GM18909 (cell line): ENCODE data around the gene LRWD1.
A peak's percentile ranks its signal among the peaks of the same experiment; 100 is the strongest.
"Not testable (repeated sequence)": the region's sequence is repeated elsewhere in the genome, so short reads cannot be mapped to it uniquely, and the experiment has no call there.

Experiments
- ATAC-seq: cut with Tn5 transposase; IDR thresholded peaks from one replicate; pipeline ENCODE4 v1.9.1; 2021; ENCODE audit warnings: mild to moderate bottlenecking; ENCODE audit not compliant: unreplicated experiment, poor library complexity

The LRWD1 gene

DNA sequence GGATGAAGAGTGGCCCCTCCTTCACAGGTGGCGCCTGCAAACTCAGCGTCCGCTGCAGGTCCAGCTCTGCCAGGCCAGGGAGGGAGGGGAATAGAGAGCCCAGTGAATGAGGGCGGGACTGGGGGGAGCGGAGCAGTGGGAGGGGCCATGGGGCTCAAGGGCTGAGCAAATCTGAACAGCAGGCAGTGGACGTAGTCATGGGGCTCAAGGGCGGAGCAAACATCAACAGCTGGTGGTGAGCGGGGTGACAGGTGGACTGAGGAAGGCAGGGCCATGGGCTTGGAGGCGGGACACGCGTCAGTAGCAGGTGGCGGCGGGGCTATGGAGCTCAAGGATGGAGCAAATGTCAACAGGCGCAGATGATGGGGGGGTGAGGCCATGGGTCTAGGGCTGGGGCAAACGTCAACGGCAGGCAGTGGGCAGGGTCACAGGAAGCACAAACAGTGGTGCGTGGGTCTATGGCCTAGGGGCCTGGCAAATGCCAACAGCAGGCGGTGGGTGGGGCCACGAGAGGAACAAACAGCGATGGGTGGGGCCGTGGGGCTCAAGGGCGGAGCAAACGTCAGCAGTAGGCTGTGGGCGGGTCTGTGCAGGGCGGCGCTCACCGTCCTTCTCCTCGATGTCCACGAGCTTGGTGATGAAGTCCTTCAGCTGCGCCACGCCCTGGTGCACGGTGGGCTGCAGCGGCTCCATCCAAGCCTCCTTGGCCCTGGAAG, 28.6 kb downstream of the LRWD1 start:
- peak; percentile 46 for ATAC-seq

GRCh38 chr7:102494026-102494425, 29.2 kb downstream of the LRWD1 start:
- ATAC-seq: peak; percentile 3

- ATAC-seq: peak; percentile 66
These were observed 29.8 kb downstream of the LRWD1 start for GRCh38 chr7:102494473-102495149.

GRCh38 chr7:102496861-102497260, 32.1 kb downstream of the LRWD1 start:
- not testable (repeated sequence) for ATAC-seq

GRCh38 chr7:102497308-102497707, 32.5 kb downstream of the LRWD1 start:
- not testable (repeated sequence) for ATAC-seq

DNA sequence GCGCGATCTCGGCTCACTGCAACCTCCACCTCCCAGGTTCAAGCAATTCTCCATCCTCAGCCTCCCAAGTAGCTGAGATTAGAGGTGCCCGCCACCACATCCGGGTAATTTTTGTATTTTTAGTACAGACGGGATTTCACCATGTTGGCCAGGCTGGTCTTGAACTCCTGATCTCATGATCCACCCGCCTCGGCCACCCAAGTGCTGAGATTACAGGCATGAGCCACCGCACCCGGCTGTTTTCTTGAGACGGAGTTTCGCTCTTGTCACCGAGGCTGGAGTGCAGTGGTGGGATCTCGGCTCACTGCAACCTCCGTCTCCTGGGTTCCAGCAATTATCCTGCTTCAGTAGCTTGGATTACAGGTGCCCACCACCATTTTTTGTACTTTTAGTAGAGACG, 33.5 kb downstream of the LRWD1 start:
- not testable (repeated sequence) for ATAC-seq

DNA sequence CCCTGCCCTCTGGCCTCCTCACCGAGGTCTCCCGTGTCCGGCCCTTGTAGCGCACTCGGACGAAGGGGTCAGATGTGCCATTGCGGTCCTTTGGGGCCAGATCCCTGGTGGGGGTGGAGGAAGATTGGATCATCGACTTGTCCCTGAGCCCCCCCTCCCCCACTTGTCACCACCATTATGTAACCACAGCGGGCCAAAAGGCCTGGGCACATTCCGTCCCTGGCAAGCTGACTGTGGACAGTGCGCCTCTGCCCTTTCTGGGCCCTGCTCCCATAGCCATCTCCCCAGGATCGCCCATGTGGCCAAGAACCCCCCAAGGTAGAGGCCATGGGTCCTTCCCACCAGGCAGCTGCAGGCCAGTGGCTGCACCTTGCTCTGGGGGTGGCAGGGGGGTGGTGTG, 38.4 kb downstream of the LRWD1 start:
- not testable (repeated sequence) for ATAC-seq

DNA sequence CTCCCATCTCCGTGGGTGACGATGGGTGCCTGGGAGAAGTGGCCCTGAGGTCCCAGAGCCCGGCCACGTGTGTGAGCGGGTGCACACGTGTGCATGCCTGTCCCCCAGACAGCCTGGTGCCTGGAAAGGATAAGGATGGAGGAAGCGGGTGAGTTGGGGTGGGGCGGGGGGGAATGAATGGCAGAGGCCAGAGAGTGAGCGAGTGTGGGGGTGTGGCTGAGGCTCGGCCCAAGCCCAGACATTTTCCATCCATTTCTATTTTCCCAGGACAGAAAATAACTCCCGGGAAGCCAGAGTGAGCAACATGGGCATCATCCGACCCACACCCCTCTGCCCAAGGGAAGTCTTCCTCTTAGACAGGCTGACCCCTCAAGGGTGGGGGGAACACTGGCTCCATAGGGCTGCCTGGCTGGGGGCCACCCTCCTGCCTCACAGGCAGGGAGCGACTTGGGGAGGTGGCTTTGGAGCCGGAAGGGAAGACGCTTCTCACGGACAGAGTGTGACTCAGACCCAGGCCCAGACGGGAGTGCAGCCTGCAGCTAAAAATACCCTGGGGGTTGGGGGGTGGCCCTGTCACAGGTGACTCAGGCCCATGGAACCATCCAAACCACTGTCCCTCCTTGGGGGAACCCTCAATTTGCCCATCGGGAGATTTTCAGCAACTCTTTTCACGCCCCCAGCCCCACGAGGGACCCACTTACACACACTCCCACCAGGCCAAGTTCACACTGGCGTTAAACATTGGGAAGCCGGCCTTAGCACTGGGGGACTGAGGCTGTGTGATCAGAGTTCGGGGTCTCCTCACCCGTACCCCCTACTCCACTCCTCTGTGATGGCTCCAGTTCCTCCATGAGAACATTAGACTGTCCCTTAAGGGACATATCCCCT, 40.8 kb downstream of the LRWD1 start:
- not testable (repeated sequence) for ATAC-seq

DNA sequence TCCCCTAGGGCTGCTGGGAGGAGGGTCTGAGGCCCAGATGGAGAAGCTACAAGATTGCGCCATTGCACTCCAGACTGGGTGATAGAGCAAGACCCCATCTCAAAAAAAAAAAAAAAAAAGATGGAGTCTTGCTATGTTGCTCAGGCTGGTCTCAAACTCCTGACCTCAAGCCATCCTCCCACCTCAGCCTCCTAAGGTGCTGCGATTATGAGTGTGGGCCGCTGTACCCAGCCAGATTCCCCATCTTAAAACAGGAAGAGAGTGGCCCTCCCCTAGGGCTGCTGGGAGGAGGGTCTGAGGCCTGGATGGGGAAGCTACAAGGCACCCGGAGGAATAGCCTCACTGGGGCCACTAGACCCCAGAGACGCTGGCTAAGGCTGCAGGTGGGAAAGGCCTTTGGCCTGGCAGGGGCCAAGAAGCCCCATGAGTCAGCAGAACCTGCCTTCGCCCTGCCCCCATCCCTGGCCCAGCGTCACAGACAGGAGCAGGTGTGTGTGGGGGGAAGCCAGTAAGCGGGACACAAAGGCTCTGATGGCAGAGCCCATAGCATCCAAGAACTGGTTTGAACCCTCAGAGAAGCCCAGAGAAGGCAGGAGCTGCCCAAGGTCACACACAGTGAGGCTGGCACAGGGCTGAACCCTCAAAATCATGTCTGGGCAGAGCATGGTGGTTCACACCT, 42.8 kb downstream of the LRWD1 start:
- not testable (repeated sequence) for ATAC-seq

DNA sequence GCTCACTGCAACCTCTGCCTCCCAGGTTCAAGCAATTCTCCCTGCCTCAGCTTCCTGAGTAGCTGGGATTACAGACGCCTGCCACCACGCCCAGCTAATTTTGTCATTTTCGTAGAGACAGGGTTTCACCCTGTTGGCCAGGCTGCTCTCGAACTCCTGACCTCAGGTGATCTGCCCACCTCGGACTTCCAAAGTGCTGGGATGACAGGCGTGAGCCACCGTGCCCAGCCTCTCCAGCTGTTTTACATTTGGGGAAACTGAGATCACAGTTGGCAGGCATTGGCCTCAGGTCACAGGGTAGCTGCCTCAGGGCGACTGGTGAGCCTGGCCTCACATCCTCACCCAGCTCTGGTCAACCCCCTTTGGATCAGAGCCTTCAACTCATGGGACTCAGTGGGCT, 45.8 kb downstream of the LRWD1 start:
- not testable (repeated sequence) for ATAC-seq

- peak; percentile 40 for ATAC-seq
These were observed 47.2 kb downstream of the LRWD1 start for GRCh38 chr7:102511860-102512522.

DNA sequence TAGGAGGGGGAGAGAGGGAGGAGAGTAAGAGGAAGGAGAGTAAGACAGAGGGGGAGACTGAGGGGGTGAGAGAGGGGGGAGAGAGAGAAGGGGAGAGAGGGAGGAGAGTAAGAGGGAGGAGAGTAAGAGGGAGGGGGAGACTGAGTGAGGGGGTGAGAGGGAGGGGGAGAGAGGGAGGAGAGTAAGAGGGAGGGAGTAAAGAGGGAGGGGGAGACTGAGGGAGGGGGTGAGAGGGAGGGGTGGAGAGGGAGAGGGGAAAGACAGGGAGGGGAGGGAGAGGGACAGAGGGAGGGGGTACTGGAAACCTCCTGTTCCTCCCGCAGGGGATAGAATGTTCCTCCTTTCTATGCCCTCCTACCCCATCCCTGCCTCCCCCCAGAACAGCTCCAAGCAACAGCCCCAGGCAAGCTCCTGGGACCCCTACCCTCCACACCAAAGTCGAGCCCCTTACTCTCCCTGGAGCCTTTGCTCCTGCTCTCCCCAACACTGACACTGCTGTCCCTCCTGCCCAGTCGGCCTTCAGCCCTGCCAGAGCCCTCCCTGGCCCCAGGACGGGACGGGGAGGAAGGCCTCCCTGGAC, 47.9 kb downstream of the LRWD1 start:
- ATAC-seq: not testable (repeated sequence)

DNA sequence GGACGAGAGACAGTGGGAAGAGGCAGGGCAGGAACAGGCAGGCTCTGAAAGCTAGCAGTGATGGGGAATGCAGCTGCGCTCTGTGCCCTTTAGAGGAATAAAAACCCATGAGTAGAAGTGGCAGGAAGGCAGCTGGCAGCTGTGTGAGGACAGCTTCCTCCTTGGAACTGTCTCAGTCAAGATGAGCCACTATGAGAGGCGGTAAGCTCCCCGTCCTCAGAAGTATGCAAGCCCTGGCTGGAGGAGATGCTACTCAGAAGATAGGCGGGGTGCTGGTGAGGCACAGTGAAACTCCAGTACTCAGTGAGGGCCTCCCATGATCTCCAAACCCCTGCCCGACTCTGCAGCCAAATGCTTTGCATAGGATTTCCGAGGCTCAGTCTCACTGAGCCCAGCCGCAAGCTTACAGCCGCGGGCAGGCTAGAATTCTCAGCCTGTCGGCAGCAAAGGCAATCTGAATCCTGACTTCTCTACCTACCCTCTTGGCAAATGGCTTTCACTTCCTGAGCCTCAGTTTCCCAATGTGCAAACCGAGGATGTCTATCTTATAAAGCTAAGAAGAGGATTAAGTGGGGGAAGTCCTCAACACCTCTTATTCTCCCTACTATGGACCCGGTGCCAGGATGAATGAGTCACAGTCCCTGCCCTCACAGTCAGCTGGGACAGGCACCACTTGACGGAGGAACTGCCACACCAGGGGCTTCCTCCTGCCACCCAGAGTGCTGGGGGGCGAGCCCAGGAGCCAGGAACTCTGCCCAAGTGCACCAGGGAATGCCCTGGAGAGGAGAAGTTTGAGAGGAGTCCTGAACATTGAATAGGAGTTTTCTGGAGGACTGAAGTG, 50.3 kb downstream of the LRWD1 start:
- peak; percentile 68 for ATAC-seq

DNA sequence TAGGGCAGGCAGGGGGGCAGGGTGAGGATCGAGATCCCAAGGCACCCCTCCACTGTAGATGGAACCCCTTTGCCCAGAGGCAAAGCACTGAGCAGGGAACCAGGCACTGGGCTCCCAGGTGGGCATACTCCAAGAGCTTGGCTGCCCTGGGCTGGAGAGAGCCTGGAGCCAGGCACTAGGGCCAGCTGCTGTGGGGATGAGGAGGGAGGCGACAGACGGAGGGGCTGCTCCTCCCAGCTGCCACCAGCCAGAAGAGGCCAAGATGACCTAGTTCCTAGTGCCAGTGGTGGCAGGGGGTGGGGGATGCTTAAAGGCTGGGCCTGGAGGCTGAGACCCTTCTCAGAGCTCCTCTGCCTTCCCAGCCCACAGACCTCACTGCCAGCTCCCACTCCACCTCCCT, 51.1 kb downstream of the LRWD1 start:
- ATAC-seq: not testable (repeated sequence)

- ATAC-seq: not testable (repeated sequence)
These were observed 52.2 kb downstream of the LRWD1 start for GRCh38 chr7:102516951-102517350.

- peak; percentile 73 for ATAC-seq
These were observed 52.9 kb downstream of the LRWD1 start, which contains the start of gene RASA4B for GRCh38 chr7:102517550-102518147. Gene RASA4B, minus strand, starts transcription at chr7:102517777. Its CDS starts 67 bp downstream, at chr7:102517710.

DNA sequence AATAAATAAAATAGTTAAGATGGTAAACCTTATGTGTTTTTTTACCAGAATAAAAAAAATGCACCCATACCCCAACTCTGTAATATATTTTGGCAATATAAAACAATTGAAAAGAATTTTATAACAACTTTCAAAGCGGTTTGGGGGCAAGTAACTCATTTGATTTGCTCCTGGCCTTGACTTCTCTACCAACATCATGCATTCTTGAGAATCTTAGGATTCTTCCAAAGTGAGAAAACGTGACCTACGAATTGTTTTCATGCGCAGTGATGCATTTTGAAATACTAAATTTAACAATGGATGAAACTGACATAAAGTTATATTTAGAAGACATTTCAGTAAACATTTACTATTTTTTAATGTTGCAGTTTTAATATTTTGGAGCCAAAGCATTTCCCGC, 56.0 kb downstream of the LRWD1 start:
- not testable (repeated sequence) for ATAC-seq
